GM18507 (cell line): ENCODE data around the gene ACSL3.

ENCODE experiments used
- DNase-seq: peaks from one replicate; pipeline ENCODE4 v3.0.0; 2011; ENCODE audit warnings: low read depth; ENCODE audit not compliant: insufficient read length; ENCODE audit errors: extremely low spot score
- FAIRE-seq: peaks from 2 replicates; lab custom pipeline; 2011; peaks lifted over from hg19 to GRCh38; lab: Jason Lieb, UNC

ACSL3 gene

GRCh38 chr2:222931659-222932058 is 70.8 kb downstream of the ACSL3 start:
- FAIRE-seq (no peak), DNase-seq (no peak)

GRCh38 chr2:222933458-222933857 is 72.6 kb downstream of the ACSL3 start:
- no peak for FAIRE-seq
- DNase-seq = no peak

GRCh38 chr2:222935688-222936298 is 75.0 kb downstream of the ACSL3 start:
- DNase-seq = no peak
- no peak for FAIRE-seq

DNA sequence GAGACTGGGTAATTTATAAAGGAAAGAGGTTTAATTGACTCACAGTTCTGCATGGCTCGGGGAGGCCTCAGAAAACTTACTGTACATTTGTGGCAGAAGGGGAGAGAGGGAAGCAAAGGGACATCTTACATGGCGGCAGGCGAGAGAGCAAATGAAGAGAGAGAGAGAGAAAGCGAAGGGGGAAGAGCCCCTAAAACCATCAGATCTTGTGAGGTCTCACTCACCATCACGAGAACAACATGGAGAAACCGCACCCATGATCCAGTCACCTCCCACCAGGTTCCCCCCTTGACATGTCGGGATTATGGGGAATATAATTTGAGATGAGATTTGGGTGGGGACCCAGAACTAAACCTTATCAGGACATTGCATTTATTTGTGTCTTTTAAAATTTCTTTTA is 75.9 kb downstream of the ACSL3 start:
- DNase-seq (no peak), FAIRE-seq (peak; percentile 31)

GRCh38 chr2:222938327-222938726 is 77.5 kb downstream of the ACSL3 start:
- DNase-seq (no peak), FAIRE-seq (no peak)

DNA sequence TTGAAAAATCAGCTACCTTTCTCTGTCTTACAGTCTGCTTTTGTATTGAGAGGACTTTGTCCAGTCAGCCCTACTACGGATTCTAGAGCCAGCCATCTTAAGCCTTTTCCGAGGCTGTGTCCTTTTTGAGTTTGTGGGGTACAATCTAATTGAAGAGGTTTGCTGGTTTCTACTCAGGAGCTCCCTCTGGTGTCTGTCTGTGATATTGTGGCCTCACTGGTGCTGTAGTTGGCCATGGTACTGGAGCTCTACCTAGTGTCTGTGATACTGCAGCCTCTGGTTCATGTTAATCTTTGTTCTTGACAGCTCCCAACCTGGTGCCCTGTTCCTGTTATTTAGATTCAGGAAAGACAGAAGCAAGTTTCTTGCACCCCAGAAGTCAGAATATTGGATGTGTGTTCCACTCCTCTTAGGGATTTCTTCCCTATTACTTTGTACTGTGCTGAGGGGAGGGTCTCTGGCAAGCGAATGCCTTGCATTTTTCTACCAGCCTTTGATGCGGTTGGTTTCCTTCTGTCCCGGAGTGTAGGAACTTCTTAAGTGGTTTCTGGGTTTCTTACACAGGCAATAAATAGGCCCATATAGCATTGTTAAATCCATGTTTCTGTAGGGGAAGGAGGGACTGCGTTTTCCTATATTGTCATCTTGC is 78.5 kb downstream of the ACSL3 start:
- peak; percentile 80 for FAIRE-seq
- DNase-seq = no peak

DNA sequence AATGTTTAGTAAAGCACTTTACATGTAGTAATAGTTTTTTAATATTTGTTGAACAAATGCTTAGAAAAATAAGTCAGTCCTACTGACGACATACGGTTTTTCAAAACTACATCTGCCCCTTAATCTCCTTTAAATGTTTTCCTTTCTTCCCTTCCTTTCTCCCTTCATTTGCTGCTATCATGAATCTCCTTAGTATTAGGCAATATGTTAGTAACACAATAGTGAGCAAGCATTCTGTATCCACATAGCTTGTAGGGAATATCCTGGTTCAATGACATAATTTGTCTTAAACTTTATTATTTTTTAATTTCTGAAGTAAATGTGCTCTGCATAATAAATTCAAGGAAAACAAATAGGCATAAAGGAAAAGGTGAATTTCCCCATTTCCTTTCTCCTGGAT is 79.1 kb downstream of the ACSL3 start:
- DNase-seq (no peak), FAIRE-seq (no peak)

GRCh38 chr2:222941510-222942032 is 80.7 kb downstream of the ACSL3 start:
- DNase-seq (no peak), FAIRE-seq (peak; percentile 33)

- DNase-seq (no peak), FAIRE-seq (no peak)
Observed at GRCh38 chr2:222942561-222942960, 81.7 kb downstream of the ACSL3 start.

DNA sequence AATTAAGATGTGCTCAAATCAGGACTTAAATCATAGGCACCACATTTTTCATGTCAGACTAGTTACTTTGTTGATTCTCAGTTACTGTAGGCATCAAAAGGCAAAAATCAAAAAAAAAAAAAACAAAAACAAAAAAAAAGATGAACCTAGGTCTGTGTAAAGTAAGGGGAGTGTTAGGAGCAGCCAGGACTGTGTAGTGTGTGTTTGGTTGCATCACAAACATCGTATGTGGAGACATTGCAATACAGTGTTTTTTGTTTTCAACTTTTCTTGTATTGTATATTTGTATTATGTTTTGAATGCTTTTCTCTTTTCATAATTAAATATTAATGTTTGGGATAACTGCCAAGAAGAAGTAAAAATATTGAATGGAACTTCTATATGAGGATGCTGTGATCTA is 82.1 kb downstream of the ACSL3 start:
- no peak for FAIRE-seq
- no peak for DNase-seq

- DNase-seq = no peak
- FAIRE-seq = peak; percentile 56
Observed at GRCh38 chr2:222943820-222944219, 83.0 kb downstream of the ACSL3 start.

- FAIRE-seq (no peak), DNase-seq (no peak)
Observed at GRCh38 chr2:222944552-222944951, 83.7 kb downstream of the ACSL3 start.

DNA sequence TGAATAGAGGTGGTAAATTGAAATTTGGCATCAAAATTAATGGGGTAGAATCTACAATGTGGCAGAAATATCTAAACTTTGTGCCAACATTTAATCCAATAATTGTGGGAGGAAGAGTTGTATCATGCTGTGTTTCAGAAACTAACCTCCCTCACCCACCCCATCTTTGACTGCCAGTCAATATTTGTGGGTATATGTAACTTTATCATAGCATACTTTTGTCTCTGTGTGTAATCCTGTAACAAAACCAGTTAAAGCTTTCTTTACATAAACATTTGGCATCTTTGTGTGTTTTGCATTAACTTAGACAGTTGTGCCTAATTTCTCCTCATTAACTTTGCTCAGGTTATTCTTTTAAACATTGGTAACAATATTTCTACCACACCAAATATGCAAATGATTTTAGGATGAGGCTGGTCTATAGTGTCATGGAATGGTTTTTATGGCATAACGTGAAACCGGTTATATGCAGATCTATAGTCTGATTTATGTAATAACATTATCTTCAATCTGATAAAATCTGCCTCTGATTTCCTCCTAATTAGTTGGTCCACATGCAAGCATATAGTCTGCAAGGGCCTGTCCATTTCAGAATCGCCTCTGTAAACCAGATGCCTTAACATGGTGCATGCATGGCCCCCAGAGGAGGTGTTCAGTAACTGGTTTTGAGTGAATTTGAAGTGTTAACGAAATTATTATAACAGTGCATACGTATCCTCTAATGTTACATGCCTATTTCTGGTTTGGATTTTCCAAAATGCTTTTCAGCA is 84.3 kb downstream of the ACSL3 start:
- FAIRE-seq = no peak

DNA sequence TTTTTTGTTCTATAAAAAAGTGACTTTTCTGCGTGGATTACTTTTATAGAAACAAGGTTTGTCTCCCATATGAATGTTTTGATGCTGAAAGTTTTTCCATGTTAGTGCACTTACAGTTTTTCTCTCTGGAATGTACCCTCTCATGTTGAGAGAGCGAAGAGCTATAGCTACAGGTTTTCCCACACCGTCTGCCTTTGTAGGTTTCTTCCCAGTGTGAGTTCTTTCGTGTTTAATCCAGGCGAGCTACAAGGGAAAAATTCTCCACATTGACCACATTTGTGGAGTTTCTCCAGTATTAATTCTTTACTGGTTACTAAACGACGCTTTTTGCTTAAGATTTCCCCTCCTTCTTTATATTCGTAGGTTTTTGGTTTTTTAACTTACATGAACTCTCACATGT is 85.1 kb downstream of the ACSL3 start:
- DNase-seq = no peak
- no peak for FAIRE-seq

More for the DNA sequence above, 84.3 kb downstream of the ACSL3 start:
- no peak for DNase-seq

DNA sequence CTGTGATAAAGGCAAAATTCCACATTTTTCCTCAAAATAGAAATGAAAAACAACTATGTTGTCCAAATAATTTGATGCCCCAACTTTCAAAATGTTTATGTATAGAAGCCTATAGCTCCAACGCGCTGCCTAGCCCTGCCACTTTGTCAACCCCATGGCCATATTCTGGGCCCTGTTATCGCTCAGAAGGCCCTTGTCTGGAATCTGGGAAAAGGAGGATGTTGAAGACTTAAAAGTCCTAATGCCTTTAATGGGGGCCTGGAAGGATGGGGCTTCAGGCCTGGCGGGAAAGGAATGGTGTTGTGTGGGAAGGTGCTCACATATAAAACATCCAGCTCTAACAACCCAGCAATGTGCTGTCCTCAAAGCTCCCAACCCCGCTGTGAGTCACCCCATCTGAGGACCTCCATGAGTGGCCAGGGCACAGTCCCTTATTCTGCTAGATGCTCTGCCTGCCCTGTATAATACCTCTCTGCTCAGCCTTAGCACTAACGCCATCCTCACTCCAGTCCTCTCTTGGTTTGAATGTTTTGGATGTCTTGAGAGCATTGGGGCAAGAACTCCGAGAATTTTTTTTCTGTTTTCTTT is 86.0 kb downstream of the ACSL3 start:
- DNase-seq (no peak), FAIRE-seq (no peak)

DNA sequence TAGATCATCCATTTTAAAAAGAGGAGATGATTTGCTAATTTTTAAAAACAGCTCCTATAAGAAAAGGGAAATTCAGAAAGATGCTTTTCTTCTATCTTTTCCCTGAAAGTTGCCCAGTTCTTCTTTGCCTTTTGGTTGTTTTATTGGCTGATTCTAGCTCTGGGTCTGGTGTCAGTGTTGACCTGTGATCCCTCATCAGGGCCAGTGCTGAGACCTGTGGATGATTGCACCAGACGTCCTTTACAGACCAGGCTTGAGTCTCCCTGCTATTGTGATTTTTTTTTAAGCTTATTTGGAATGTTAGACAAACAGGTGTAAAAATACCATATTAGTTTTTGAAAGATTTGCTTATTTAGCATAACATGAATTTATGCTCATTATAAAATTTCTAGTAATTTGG is 88.2 kb downstream of the ACSL3 start:
- no peak for FAIRE-seq
- DNase-seq = no peak

DNA sequence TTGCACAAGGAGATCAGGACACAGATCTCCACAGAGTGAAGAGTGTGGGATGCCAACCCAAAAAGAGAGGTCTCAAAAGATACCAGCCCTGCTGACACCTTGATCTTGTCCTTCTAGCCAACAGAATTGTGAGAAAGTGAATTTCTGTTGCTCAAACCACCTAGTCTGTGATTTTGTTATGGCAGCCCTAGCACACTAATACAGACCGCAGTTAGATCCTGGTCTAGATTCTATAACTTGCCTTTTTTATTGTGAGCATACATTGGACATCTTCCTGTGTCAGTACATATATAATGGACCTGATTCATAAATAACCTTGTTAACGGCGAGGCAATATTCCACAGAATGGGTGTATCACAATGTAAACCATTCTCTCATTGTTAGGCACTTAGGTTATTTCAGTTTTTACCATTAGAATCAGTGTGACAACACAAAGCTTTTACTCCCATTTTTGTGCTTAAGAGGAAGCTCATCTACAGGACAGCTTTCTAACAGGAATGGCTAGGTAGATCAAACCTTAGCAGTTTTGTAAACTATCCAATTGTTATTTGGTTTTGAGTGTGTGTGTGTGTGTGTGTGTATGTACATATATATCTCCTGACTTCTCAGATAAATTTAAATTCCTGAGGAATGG is 89.0 kb downstream of the ACSL3 start:
- FAIRE-seq = no peak
- DNase-seq = no peak

DNA sequence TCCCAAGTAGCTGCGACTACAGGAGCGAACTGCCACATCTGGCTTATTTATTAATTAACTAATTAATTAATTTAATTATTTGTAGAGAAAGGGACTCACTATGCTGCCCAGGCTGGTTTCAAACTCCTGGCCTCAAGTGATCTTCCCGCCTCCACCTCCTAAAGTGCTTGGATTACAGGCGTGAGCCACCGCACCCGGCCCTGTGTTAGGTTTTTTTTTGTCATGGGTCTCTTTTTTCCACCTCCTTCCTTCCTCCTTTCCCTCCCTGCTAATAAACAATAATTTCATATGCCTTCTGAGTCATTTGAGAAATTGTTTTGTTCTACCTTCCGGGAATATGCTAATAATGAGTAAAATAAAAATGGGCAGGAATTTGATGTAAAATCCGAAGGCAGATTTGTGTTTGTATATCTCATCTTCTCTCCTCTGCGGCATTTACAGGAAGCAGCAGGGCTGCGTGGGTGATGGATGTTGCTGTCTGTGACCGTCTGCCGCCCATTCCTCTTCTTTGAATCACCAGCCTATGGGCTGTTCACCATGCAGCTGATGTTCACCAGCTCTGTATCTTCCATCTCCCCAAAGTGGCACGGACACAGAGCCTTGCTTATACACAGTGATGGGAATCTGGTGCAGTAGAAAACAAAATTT is 89.9 kb downstream of the ACSL3 start:
- DNase-seq = no peak
- no peak for FAIRE-seq

DNA sequence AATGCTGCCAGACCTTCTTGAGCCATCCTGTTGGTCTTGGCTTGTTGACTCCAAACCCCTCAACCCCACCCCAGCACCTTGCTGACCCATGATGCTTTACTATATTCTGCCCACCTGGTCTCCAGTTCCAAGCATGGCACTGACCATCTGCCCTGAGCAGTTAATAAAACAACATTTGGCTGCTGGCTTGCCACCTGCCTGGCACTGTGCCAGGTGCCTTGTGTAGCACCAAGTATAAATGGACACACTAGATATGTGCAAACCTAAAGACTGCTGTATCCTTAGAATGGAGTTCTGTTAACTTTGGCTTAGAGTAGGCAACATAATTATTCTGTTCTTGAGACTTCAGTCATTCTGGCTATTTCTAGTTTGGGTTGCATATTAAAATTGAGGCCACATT is 91.4 kb downstream of the ACSL3 start:
- DNase-seq (no peak), FAIRE-seq (no peak)
